C4-2B (cell line): Measurements from ENCODE around the gene PMS2.
"Not testable (repeated sequence)": the region's sequence is repeated elsewhere in the genome, so short reads cannot be mapped to it uniquely, and the experiment has no call there.

ENCODE experiments used
- H3K27ac ChIP-seq: fragments of 450-650 bp; 2 replicates; pipeline ENCODE4 v1.5.1; 2017
- ZFX ChIP-seq: fragments of 450-650 bp; IDR thresholded peaks from 2 replicates; pipeline ENCODE4 v1.6.1; 2017
- TF ChIP-seq, protein P1 (sequence below): fragments of 450-650 bp; conservative IDR thresholded peaks from 2 replicates; pipeline ENCODE4 v1.5.1; 2017; ENCODE audit warnings: mild to moderate bottlenecking

Gene PMS2, protein sequence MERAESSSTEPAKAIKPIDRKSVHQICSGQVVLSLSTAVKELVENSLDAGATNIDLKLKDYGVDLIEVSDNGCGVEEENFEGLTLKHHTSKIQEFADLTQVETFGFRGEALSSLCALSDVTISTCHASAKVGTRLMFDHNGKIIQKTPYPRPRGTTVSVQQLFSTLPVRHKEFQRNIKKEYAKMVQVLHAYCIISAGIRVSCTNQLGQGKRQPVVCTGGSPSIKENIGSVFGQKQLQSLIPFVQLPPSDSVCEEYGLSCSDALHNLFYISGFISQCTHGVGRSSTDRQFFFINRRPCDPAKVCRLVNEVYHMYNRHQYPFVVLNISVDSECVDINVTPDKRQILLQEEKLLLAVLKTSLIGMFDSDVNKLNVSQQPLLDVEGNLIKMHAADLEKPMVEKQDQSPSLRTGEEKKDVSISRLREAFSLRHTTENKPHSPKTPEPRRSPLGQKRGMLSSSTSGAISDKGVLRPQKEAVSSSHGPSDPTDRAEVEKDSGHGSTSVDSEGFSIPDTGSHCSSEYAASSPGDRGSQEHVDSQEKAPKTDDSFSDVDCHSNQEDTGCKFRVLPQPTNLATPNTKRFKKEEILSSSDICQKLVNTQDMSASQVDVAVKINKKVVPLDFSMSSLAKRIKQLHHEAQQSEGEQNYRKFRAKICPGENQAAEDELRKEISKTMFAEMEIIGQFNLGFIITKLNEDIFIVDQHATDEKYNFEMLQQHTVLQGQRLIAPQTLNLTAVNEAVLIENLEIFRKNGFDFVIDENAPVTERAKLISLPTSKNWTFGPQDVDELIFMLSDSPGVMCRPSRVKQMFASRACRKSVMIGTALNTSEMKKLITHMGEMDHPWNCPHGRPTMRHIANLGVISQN

DNA sequence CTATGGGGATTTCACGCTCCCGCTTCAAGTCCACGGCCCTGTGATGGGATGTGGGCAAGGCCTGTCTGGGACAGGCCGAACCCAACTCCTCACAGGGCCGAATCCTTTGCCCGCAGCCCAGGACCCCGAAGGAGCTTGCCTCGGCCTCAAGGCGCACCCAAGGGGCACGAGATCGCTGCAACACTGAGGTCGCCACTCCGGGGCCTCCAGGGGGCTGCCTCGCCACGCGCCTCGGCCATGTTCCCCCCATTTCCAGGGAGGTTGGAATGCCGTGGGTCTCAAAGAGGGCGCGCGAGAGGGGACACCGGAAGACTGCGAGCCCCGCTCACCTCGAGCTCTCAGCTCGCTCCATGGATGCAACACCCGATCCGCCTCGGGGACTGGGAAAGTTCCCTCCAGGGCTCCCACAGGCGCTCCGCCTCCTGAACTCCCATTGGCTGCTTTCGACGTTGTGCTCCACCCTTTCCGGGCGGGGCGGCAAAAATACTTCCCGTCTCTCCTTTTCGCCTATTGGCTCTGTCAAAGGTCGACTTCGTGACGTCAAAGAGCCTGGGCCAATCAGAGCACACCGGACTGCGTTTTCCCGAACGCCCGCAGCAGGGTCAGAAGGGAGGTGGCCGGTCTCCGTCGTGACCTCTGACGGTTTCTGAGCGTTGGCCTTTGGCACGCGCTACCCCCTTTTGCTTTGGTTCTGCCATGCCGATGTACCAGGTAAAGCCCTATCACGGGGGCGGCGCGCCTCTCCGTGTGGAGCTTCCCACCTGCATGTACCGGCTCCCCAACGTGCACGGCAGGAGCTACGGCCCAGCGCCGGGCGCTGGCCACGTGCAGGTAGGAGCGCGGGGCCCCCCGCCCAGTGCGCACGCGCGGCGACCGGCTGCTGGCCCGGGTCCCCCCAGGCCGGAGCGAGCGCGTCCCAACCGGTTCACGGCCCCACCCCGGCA, at the start of gene PMS2, which contains the start of gene AIMP2:
PMS2 (minus strand) TSS at position 382 of the 944 bp plus-strand sequence; CDS start at position 352, 30 bp downstream.
AIMP2 (plus strand) TSS at position 605 of the 944 bp plus-strand sequence; CDS start at position 697, 92 bp downstream.
- peak; percentile 73 for TF ChIP-seq ZFX
- TF ChIP-seq, protein P1, sequence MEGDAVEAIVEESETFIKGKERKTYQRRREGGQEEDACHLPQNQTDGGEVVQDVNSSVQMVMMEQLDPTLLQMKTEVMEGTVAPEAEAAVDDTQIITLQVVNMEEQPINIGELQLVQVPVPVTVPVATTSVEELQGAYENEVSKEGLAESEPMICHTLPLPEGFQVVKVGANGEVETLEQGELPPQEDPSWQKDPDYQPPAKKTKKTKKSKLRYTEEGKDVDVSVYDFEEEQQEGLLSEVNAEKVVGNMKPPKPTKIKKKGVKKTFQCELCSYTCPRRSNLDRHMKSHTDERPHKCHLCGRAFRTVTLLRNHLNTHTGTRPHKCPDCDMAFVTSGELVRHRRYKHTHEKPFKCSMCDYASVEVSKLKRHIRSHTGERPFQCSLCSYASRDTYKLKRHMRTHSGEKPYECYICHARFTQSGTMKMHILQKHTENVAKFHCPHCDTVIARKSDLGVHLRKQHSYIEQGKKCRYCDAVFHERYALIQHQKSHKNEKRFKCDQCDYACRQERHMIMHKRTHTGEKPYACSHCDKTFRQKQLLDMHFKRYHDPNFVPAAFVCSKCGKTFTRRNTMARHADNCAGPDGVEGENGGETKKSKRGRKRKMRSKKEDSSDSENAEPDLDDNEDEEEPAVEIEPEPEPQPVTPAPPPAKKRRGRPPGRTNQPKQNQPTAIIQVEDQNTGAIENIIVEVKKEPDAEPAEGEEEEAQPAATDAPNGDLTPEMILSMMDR = no peak
- H3K27ac ChIP-seq = peak within 1 kb of the TSS; percentile 75

DNA sequence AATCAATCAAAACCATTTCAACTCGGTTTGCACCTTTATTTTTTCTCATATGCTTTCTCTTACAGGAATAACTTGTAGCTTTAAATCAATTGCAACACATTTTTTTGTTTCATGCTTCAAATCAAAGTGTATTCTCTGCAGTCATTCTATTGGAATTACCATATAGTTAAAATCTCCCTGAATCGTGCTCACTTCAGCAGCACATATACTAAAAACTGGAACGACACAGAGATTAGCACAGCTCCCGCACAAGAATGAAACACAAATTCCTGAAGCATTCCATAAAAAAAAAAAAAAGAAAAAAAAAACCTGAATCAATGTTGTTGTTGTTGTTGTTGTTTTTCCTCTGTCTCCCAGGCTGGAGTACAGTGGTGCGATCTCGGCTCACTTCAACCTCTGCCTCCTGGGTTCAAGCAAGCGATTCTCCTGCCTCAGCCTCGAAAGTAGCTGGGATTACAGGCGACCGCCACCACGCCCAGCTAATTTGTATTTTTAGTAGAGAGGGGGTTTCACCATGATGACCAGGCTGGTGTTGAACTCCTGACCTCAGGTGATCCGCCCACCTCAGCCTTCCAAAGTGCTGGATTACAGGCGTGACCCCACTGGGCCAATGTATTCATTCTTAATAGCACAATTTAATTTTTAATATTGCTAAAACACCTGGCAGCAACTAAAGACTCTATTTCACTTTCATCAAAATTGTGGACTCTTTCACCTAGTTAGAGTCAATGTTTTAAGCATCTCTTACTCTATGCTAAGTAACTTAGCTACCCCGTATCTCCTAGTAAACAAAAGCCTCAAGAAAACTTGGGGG, 48.7 kb upstream of the PMS2 start:
- TF ChIP-seq ZFX = no peak
- TF ChIP-seq, protein P1 = no peak
- H3K27ac ChIP-seq = peak overlapping the region; percentile 90

DNA sequence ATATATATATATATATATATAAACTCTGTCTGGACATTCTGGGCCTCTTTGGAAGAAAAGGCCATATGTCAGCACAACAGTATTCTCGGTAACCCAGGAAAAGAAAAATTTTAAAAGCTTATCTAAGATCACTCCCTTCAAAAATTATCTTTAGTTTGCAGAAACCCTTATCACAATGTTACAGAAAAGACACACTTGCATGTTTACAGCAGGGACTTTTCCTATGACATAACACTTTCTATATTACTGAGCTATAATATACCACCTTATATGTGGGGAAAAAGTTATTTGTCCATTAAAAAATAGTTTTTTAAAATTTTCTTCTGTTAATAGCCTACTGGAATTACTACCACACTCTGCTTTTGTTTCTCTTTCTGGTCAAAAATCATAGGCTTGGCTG, 47.8 kb upstream of the PMS2 start:
- H3K27ac ChIP-seq = no peak overlapping the region
- TF ChIP-seq, protein P1 = no peak
- TF ChIP-seq ZFX = no peak

DNA sequence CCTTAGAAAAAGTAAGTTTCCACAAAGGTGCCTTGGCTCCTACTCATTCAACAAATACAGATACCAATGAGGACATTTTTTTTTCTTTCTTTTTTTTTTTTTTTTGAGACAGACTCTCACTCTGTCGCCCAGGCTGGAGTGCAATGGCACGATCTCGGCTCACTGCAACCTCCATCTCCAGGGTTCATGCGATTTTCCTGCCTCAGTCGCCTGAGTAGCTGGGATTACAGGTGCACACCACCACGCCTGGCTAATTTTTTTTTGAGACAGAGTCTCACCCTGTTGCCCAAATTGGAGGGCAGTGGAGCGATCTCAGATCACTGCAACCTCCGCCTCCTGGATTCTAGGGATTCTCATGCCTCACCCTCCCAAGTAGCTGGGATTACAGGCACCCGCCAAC, 42.3 kb upstream of the PMS2 start:
- not testable (repeated sequence) for H3K27ac ChIP-seq

DNA sequence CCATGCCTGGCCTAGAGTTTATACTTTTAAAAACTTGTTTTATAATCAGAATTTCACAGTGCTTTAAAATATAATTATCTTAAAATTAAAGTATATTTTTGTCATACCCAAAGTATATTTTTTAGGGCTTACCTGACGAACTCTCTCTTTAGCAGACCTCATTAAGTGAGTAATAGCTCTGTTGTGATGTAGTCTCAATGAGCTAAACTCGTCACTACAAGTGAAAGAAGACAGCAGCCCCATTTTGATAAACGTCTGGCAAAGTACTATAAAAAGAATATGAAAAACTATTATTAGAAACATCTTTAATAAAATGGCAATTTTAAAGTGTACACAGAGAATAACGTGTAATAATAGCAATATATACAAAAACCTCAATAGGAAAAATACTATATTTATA, 40.9 kb upstream of the PMS2 start:
- no peak for TF ChIP-seq ZFX
- TF ChIP-seq, protein P1 = no peak
- no peak overlapping the region for H3K27ac ChIP-seq

DNA sequence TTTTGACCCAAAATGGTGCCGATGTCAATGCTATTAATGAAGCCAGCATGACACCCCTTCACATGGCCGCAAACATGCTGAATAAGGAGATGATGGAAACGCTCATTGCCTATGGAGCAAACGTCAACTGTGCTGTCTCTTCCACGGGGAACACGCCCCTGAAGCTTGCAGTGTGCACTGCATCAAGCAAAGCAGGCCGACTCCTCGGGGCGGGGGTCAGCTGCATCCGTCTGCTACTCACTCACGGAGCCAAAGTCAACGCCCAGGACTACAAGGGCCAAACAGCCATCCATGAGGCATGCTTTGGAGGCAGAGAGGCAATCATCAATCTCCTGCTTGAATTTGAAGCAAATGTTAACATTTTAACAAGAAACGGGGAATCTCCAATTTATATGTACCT, 26.8 kb upstream of the PMS2 start:
- TF ChIP-seq, protein P1 = no peak
- no peak for TF ChIP-seq ZFX

More for the DNA sequence above, 26.8 kb upstream of the PMS2 start:
- no peak overlapping the region for H3K27ac ChIP-seq
